Stimulated activated CD8-positive, alpha-beta memory T cell treated with anti-CD3 and anti-CD28 coated beads, Interleukin-15, amount 100 ng/mL, for 24 hours (primary cell): Measurements from ENCODE around the gene GALNTL6.
"Not testable (repeated sequence)": the region's sequence is repeated elsewhere in the genome, so short reads cannot be mapped to it uniquely, and the experiment has no call there.

Experiments used
- DNase-seq: peaks from one replicate; pipeline ENCODE4 v3.0.0-alpha.2; 2020; ENCODE audit warnings: low read depth

The GALNTL6 gene

DNA sequence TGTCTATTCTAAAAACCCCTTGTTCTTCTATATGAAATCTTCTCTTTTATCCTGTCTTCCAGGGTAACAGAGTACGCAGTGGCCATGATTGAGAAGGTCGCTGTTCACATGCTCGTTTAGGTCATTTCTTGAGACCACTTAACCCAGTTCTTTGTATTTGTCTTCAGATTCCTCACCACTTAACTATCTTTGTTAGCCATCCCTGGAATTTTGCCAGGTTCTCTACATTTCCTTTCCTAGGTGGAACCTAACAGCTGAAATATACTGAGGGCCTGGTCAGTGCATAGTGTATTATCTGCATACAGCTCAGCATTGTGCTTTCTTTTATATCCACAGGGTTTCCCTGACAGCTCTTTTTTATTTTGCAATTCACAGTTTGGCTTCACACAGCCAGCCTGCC is 1206.5 kb downstream of the GALNTL6 start:
- DNase-seq, result no peak

DNA sequence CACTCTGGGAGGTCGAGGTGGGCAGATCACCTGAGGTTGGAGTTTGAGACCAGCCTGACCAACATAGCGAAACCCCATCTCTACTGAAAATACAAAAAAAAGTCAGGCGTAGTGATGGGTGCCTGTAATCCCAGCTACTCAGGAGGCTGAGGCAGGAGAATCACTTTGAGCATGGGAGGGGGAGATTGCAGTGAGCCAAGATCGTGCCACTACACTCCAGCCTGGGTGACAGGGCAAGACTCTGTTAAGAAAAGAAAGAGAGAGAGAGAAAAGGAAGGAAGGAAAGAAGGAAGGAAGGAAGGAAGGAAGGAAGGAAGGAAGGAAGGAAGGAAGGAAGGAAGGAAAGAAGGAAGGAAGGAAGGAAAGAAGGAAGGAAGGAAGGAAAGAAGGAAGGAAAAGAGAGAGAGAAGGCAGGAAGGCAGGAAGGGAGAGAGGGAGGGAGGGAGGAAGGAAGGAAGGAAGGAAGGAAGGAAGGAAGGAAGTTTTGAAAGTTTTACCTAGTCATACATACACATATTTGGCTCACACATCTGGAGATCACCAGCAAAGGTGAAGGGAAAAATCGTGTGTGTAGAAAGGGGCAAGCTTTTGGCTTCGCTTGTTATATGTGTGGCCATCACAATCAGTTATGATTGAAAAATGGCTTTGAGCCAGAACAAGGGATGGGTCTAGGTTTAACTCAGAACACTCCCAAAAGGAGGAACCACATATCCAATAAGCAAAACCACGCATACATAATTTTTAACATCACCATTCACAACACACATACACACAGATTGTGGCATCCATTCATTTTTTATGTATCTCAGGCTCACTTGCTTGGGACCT is 1208.8 kb downstream of the GALNTL6 start:
- not testable (repeated sequence) for DNase-seq

DNA sequence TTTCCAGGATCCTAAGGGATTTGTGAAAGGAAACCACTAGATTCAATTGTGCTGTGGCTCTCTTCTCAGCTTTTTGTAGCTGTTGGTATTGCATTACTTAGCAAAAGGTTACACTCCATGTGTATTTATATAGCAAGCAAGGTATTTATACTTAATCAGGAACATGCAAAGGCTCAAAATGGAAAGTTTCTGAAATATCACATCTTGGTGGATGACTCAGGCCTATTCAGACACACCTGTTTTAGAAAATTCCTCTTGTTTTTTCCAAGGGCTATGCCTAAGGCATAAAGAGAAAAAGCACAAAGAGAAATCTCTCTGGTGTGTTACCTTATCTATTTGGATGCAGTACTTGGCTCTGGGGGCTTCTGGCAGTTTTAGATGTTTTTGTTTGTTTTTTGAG is 1211.0 kb downstream of the GALNTL6 start:
- DNase-seq, result no peak

GRCh38 chr4:173025131-173025530 is 1211.9 kb downstream of the GALNTL6 start:
- no peak for DNase-seq

DNA sequence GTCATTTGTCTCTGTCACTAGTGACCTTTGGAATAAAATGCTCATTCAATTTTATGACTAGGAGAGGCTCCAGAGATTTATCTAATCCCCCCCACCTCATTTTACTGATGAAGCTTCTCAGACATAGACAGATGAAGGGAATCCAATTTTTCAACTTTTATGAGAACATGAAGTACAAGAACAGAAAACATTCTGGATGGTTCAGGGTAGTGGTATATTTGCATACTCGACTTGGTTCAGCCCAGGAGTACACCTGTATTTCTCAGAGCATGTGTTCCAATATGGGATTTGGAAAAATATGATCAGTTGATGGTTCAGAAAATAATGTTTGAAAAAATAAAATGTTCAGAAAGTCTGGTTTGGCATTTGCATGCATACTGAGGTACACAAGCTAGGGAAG is 1224.0 kb downstream of the GALNTL6 start:
- DNase-seq, result no peak

DNA sequence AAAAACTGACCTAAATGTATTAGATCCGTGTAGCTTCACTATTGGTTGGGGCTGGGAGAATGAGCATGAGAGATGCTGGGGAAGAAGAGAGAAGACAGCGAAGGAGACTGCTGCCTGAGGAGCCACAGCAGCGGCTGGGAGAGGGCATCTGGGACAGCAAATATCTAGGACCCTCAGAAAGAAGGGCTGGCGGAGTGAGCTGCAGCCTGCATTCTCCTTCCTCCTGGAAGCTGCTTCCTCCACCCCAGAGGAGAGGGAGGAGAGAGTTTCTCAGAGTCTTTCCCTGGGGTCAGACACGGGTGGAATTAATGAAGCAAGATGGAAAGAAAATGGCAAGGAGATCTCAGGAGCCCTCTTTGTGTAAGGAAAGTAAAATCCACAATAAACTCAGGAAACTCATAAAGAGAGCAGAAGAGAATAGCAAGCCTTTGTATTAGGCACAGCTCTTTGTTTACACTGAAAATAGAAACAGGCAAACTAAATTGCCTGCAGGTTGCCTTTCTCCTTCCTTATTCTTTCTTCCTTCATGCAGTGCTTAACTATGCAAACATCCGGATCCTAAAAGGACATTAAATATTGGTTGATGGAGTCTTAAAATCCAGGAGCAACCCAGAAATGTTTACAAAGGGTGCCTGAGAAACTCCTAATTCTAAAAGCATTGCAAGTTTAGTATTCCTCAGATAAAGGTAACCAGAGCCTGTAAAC is 1225.1 kb downstream of the GALNTL6 start:
- no peak for DNase-seq

DNA sequence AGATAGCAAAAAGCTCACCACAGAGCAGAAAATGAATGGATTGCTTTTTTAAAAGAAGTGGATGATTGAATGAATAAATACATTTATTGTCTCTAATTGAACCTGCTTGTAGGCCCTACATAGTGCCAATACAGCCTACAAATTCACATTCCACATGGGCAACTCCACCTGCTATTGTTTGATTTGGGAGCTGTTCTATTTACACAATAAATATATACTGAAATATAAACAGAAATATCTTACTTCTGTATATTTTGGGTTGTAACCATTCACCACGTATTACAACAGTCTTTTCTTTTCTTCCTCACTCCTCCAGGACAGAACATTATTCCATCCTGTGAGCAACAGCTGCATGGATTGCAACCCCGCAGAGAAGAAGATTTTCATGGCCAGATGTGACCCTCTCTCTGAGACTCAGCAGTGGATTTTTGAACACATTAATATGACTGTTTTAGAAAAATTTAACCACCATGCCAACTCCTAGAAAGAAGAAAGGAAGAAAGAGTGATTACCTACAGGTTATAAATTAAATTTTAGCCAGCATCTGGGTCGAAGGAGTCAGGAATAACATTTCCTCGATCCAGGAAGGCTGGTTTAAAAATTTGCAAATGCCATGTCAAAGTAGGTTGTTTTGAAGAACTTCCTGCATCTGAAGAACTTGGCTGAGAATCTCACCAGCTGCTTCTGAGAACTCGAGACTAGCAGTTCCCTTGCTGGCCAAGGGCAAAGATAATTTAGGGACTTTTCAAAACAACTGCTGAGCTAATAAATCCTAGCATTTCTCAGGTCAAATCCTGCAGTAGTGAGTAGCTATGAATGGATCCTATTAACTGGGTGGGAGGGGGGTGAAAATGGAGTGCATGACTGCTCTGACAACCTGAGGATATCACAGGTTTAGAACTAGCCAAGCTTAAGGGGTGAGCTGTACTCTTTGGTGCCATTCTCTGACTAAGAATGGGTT is 1226.7 kb downstream of the GALNTL6 start:
- DNase-seq, result no peak

DNA sequence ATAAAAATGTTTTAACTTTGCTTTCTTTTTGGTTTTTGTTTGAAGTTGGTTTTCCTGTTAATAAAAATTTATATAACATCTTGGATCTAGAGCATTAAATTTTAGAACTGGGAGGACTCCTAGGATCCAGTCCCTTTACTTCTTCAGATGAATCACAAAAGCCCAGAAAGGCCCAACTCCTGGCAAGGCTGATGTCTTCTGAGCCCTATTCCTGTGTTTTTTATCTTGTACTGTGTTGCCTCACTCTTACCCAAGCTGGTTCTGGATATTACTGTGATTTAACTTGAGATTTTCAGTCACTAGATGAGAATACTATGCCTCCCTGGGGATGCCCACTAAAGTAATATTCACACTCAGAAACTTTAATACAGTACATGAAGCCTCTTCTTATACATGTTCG is 1228.3 kb downstream of the GALNTL6 start:
- DNase-seq, result no peak

- DNase-seq, result not testable (repeated sequence)
Observed at GRCh38 chr4:173042139-173042538, 1228.9 kb downstream of the GALNTL6 start.

DNA sequence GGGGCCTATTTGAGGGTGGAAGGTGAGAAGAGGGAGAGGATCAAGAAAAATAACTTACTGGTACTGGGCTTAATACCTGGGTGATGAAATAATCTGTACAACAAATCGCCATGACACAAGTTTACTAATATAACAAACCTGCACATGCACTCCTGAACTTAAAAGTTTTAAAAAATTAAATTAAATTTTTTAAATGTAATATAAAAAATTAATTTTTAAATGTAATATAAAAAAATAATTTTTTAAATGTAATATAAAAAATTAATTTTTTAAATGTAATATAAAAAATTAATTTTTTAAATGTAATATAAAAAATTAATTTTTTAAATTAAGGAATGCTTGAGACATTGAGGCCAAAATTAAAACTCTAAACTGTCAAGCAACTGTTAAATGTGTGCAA is 1231.1 kb downstream of the GALNTL6 start:
- no peak for DNase-seq

DNA sequence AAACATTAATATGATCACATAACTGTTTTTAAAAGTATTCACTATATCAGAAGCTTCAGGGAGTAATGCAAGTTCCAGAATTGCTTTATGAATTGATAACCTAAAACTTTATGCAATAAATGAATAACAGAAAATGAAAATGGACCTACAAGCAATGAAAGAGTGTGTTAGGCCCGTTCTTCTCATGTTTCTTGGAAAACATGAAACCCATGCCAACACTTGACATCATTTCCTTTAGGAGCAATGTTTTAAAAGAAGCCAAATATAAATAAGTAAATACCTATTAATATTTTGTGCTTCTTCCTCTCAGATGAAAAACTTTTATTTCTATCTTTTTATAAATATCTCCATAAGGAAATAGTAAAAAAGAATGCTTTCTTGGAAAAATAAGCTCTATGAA is 1232.4 kb downstream of the GALNTL6 start:
- no peak for DNase-seq

DNA sequence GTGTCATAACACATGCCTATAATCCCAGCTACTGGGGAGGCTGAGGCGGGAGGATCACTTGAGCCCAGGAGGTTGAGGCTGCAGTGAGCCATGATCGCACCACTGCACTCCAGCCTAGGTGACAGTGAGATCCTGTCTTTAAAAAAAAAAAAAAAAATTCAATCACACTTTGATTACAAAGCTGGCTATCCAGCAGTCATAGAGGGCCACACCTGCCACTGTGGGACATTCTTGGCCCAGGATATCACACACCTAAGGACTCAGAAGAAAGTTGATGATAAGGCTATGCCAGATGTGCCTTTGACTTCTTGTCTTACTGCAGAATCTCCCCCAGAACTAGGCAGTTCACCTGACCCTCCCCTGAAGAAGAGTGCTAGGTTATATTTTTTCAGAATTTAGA is 1232.9 kb downstream of the GALNTL6 start:
- DNase-seq, result no peak

DNA sequence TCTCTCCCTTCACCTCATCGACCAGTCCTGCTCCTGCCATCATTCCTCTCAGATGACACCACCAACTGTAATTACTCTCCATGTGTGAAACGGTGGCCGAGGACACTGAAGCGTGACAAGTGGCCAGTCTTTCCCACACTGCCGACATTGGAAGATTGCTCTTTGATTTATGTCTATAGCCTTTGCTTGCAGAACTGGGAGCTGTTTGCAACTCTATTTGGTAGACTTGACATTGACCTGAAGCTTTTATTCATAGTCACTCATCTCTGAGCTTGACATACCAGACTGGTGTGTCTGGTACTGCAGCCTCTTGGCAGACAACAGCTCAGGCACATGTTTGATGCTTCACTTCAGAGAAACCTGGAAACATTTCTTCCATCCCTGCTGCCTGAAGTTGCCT is 1233.6 kb downstream of the GALNTL6 start:
- DNase-seq, result no peak

GRCh38 chr4:173051232-173051631 is 1238.0 kb downstream of the GALNTL6 start:
- DNase-seq, result no peak

- DNase-seq, result no peak
Observed at GRCh38 chr4:173051716-173052115, 1238.5 kb downstream of the GALNTL6 start.

GRCh38 chr4:173052439-173052838 is 1239.2 kb downstream of the GALNTL6 start:
- DNase-seq, result no peak

DNA sequence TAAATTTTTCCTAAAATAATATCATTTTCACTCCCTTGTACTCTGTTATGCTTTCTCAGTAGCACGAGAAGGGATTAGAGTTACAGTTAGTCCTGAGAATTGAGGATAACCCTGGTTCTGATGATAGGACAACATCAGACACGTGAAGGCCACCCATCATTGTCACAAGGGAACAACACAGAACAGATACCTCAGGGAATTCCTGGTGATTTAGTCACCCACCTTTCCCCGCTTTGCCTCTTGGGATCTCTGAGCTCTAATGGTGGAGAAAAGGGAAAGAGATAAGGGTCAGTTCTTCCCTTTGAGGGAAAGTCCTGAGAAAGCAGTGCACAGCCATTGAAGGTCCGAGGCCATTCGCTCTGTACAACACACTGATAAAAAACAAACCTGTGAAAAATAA is 1243.1 kb downstream of the GALNTL6 start:
- no peak for DNase-seq

DNA sequence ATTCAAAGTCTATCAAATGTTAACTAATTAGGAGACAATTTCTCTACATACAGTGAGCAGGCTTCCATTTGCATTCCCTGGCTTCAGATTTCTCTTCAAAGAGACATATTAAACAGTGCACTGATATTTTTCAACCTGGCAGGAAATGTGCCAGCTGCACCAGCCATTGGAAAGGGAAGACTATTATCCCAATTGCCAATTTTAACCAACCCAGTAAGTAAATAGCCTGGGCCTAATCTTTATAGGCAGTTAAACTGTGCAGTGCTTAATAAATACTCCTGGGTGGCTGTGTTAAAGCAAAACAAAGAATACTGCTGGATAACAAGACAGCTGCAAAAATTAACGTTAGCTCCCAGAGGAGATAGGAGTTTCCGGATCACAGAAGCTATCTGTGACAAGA is 1243.5 kb downstream of the GALNTL6 start:
- no peak for DNase-seq

- no peak for DNase-seq
Observed at GRCh38 chr4:173057442-173057841, 1244.2 kb downstream of the GALNTL6 start.

DNA sequence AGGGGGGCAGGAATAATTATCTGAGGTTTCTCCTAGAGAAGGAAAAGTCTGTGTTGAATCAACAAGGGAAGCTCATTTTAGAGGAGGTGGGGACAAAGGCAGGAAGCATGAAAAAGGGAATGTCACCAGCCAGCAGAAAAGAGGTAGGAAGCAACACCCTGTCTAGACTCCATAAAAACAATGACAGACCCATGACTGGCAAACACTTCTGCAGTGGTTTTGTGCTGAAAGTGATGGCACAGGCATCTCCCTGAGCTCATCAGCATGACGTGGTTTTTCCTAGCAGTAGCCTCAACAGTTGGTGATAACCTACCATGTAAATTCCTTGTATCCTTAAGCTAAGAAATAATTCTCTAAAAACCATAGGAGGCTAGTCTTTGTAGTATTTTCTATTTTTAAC is 1244.7 kb downstream of the GALNTL6 start:
- no peak for DNase-seq

- no peak for DNase-seq
Observed at GRCh38 chr4:173061160-173061559, 1248.0 kb downstream of the GALNTL6 start.

- DNase-seq, result no peak
Observed at GRCh38 chr4:173073939-173074500, 1260.8 kb downstream of the GALNTL6 start.
